NCI-H2107 (cell line): ENCODE results near the gene ANKRD30A.
"Not testable (repeated sequence)": the region's sequence is repeated elsewhere in the genome, so short reads cannot be mapped to it uniquely, and the experiment has no call there.

ENCODE experiments used
- DNase-seq: peaks from one replicate; lab custom pipeline; 2025; lab: John Stamatoyannopoulos, UW

ANKRD30A gene

GRCh38 chr10:37255837-37256236 lies 130.4 kb downstream of the ANKRD30A start:
- DNase-seq = not testable (repeated sequence)

DNA sequence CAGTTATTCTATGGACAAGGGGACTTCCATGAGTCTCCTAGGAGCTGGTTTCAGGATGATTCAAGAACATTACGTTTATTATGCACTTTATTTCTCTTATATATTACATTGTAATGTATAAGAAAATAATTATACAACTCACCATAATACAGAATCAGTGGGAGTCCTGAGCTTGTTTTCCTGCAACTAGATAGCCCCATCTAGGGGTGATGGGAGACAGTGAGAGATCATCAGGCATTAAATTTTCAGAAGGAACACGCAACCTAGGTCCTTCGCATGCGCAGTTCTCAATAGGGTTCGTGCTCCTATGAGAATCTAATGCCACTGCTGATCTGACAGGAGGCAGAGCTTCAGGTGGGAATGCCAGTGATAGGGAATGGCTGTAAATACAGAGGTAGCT lies 137.9 kb downstream of the ANKRD30A start:
- no peak for DNase-seq

GRCh38 chr10:37268266-37268665 lies 142.9 kb downstream of the ANKRD30A start:
- DNase-seq = no peak

DNA sequence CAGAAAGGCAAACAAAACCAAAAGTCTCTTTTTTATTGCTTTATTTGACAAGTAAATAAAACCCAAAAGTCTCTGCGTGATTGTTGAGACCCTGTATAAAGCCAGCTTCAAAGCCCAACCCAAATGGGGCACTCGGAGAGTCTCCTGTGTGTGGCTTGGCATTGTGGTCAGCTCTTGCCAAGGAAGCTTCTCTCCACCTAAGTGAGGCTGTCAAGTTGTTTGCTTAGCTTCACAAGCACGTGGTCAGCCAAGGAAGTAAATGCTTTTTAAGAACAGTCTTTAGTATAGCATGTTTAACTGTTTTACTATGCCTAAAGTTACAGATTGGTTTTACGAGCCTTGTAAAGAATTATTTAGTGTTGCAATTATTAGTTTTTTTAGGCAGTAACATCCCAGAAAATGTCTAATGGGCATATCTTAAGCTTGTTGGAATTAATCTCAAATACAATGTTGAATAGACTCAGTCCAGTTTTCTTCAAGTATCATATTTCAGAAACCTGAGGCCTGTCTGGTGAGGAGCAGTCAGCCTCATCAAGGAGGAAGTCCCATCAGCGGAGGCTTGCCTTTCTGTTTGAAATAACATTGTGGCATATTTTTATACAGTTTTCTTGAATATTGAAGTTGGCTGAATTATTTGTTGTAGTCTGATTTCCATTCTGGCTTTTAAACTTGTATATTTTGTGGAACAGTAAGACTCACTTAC lies 144.3 kb downstream of the ANKRD30A start:
- no peak for DNase-seq

GRCh38 chr10:37275216-37275777 lies 149.9 kb downstream of the ANKRD30A start:
- no peak for DNase-seq

- no peak for DNase-seq
Measured at GRCh38 chr10:37285063-37285462, 159.7 kb downstream of the ANKRD30A start.

DNA sequence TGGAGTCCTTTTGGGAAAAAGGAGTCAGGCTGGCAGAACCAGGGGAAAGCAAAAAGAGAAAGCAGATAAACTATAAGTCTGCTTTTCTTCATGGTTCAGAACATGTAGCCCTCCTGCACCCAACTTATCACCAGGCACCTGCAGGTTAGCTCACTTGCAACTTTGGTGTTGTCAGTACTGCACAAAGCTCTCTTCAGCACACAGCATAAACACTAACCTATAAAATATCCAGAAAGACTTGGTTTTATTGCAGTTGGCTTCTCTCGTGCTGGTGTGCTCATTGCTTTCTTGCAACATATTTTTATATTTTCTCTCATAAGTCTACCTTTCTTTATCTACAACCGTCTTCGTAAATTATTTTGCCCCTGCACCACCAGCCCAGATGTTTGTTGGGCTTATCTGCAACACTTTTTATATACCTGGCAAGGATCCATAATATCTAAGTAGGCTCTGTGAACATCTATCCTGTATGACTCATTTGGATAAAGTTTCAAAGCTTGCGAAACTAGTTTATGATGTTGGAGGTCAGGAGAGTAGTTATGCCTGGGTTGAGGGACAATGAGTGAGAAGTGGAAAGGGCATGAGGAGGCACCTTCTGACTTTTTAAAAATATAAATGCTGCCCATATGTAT lies 164.6 kb downstream of the ANKRD30A start:
- no peak for DNase-seq

GRCh38 chr10:37301271-37301670 lies 175.9 kb downstream of the ANKRD30A start:
- DNase-seq = no peak

- DNase-seq = no peak
Measured at GRCh38 chr10:37304036-37304435, 178.6 kb downstream of the ANKRD30A start.

DNA sequence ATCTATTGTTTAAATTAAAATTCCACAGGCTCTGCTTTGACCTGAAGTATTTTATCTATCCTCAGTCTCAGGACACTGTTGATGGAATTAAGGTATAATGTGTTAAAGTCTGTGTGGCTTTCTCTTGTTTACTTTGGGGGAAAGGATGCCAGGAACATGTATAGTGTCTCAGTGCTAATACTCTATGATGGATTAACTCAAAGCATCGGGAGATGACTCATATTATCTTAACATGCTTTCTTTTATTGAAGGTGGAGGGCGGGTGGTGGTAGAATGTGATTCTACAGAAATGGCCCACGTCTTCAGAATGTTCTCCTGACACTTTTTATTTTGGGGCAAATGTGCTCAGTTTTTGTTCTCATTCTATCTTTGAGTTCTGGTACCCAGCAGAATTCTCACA lies 189.0 kb downstream of the ANKRD30A start:
- no peak for DNase-seq

DNA sequence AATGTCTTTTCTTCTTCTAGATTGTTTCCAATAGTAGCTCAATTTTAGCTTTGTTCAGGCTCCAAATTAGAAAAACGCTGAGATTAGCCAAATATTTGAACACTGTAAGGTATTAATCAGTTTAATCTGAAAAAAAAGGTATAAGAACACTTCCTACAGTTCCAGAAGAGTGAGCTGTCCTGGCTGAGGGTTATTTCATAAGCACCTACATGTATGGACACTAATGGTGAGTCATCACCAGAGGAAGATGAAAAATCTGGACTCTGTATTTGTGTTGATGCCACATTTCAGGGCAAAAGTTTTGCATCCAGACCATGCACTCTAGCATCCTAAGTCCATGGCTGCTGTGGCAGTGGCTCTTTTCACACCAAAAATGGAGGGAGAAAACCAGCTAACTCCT lies 189.5 kb downstream of the ANKRD30A start:
- no peak for DNase-seq

- no peak for DNase-seq
Measured at GRCh38 chr10:37344413-37344812, 219.0 kb downstream of the ANKRD30A start.

DNA sequence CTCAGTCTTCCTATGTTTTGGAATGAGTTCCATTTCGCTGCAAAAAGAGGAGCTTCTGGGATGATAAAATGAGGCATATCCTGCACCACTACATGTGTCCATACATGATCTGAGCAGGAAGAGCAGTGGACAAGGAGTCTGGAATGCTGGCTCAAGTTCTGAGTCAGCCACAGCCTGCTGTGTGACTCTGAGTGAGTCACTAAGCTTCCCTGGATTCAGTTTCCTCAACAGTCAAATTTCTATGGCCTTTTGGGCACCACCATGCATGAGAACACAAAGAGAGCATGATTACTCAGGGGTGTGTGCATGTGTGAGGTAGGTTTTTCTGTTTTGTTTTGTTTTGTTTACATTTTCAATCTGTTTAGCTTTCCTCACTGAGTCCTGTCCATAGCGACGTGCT lies 254.6 kb downstream of the ANKRD30A start:
- no peak for DNase-seq

GRCh38 chr10:37381271-37381670 lies 255.9 kb downstream of the ANKRD30A start:
- no peak for DNase-seq

- no peak for DNase-seq
Measured at GRCh38 chr10:37384923-37385322, 259.5 kb downstream of the ANKRD30A start.

- no peak for DNase-seq
Measured at GRCh38 chr10:37390926-37391325, 265.5 kb downstream of the ANKRD30A start.

DNA sequence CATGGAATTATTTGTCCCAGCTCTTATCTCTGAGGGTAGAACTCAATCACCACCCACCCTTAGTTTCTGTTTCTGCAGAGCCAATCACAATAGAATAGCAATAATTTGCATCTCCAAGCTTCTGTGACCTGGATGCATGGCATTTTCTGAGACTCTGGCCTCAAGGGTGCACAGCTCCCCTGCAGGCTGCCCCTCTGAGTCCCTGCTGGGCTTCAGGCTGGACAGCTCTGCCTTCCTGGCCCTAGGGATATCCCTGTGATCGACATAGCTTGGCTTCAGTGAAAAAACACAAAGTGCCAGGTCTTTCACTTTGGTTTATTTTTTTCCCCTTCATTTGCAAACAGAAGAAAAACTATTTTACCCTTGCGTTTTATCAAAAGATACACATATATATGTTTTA lies 275.4 kb downstream of the ANKRD30A start:
- not testable (repeated sequence) for DNase-seq

- no peak for DNase-seq
Measured at GRCh38 chr10:37401225-37401624, 275.8 kb downstream of the ANKRD30A start.

- no peak for DNase-seq
Measured at GRCh38 chr10:37403776-37404175, 278.4 kb downstream of the ANKRD30A start.
